GM21786 (cell line): ENCODE measurements around the gene SLC18A2.
A peak's percentile ranks its signal among the peaks of the same experiment; 100 is the strongest.

Source experiments
- ATAC-seq: cut with Tn5 transposase; IDR thresholded peaks from one replicate; pipeline ENCODE4 v1.9.1; 2021; ENCODE audit not compliant: unreplicated experiment

The SLC18A2 gene

DNA sequence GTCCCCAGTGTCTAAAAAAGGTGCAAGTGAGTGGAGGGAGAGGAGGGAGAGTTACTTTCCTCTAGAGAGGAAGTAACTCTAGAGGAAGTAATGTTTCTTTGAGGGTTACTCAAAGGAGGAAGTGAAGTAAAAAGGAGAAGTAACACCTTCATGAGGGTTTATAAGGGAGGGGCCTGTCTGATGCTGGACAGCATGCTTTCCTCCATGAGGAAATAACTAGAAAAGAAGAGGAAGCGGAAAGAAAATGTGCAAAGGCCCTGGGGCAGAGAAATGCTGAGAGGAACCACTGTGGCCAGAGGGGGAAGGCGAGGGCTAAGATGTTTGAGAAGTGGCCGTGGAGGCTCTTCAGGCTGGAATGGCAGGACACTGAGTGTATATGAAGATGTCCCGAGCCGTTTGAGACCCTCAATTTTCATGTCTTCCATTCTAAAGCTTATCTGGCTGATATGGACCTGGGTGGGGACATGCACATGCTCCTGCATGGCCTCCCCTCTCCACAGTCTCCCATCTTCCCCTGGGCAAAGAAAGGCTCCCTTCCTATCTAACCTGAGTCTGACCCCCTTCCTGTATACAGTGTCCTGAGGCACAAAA, 3.4 kb upstream of the SLC18A2 start:
- no peak for ATAC-seq

DNA sequence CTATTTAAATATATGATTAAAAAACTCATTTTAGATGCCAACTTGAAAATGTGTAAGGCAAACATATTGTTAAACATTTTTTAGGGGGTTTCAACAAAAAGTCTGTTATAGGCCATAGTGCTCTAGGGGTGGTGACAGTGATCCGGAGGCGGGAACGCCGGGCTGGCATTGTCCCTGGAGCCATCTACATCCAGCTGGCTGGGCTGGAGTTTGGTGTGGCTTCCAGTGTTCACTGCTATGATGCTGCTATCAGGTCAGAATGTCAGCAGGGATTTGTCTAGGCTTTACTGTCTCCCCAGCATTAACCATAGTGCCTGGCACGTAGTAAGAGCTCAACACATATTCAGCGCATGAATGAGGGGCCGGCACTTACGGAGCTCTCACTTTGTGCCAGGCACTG, 1.9 kb upstream of the SLC18A2 start:
- ATAC-seq = no peak

GRCh38 chr10:117239721-117240620, 943 bp upstream of the SLC18A2 start:
- ATAC-seq = no peak

DNA sequence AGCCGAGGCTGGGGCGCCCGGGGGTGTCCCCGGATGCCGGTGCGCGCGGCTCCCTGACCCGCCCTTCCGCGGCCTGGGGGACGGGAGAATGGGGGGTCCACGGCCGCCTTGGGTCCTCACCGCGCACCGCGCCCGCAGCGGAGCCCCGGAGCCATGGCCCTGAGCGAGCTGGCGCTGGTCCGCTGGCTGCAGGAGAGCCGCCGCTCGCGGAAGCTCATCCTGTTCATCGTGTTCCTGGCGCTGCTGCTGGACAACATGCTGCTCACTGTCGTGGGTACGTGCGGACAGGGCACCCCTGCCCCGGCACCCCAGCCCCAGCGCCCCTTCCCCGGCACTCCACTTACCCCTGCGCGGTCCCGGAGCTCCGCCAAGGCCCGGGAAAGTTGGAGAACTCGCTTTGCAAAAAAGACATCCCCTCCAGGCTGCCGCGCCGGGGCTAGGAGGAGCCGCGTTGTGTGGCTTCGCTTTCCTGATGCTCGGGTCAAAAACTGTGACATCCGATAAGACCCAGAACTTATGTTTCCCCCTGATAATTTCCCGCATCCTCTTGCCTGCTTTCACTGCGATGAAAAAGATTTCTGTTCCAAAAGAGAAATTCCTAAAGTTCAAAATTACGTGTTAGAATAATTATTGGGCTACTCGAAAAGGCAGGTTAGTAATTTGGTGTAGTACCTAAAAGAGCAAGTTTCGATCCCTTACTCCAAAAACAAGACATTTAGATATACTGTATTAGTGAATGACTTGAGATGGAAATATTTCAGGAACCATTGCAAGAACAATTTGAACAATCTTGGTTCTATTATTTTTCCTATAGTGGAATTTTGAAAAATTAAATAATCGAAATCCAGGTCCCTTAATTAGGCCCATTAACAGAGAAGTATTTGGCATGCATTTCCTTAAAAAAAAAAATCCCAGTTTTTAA, 888 bp downstream of the SLC18A2 start:
- no peak for ATAC-seq

- ATAC-seq = no peak
These were observed 1.5 kb downstream of the SLC18A2 start for GRCh38 chr10:117242463-117242832.

GRCh38 chr10:117246997-117247671, 6.2 kb downstream of the SLC18A2 start:
- no peak for ATAC-seq

- ATAC-seq = no peak
These were observed 8.0 kb downstream of the SLC18A2 start for GRCh38 chr10:117248750-117249465.

DNA sequence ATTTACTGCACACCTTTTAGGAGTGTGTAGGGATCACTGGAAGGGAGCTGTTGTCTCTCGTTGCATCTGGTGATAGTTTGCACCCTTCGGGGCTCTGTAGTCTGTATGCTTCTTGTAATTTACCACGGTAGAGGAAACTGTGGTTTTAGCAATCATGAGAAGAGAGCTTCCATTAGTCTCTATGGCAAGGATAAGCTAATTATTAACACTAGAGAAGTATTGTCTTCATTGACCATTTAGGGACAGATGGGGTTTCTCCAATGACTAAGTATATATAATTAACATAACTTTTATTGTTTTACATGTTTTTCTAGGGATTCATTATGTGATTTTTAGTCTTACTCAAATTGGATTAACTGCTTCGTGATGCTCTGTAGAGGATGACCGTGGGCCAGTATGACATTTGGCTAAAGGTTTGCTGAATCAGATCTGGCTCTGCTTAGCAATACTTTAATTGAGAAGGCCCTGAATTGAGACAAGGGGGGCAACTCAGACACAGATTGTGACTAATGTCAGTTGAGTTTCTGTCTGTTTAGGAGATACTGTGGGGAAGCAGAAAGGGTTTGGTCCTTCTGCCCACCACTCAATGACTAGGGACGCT, 8.7 kb downstream of the SLC18A2 start:
- peak; percentile 67 for ATAC-seq

DNA sequence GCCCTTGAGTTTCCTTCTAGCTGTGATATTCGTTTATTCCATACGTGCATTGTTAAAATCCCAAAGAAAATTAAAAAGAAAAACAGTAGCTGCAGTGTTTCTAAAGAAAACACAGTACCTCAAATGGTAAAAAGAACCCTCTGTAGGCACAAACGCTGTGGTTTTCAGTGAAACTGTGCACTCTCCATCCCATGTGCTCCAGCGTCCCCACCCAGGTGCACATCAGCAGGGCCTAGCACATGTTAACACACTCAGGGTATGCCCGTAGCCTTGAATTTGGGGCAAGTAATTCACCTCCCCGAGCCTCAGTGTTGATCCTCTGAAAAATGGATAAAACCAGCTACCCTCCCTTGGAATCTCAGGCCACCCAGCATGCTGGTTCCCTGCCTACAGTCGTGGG, 9.5 kb downstream of the SLC18A2 start:
- no peak for ATAC-seq

DNA sequence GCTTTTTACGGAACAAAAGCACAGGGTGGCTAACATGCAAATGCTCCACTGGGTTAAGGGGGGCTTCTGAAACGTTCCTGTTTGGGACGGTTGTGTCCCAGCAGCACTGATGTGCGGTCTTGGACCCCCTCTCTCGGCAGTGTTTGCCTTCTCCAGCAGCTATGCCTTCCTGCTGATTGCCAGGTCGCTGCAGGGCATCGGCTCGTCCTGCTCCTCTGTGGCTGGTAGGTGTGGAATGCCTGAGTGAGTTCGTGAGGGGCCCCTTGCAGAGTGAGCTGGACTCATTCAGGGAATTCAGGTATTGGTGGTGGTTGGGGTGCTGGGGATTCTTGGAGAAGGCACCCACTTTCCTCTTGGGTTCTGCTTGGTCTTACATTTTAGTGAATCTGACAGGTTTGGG, 13.0 kb downstream of the SLC18A2 start:
- ATAC-seq = no peak

DNA sequence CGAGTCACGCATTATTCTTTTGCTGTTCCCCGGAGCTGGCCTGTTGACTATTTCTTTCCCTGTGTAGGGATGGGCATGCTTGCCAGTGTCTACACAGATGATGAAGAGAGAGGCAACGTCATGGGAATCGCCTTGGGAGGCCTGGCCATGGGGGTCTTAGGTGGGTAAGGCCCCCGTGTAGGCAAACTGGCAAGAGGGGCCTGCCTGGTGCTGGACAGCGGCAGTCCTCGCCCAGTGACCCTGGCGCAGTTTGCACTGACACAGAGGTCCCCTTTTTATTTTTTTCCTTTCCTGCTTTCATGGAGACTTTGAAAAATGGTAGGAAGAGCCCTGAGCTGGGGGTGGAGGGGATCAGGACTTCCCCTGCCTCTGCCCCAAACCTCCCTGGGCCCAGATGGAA, 13.4 kb downstream of the SLC18A2 start:
- ATAC-seq = no peak

DNA sequence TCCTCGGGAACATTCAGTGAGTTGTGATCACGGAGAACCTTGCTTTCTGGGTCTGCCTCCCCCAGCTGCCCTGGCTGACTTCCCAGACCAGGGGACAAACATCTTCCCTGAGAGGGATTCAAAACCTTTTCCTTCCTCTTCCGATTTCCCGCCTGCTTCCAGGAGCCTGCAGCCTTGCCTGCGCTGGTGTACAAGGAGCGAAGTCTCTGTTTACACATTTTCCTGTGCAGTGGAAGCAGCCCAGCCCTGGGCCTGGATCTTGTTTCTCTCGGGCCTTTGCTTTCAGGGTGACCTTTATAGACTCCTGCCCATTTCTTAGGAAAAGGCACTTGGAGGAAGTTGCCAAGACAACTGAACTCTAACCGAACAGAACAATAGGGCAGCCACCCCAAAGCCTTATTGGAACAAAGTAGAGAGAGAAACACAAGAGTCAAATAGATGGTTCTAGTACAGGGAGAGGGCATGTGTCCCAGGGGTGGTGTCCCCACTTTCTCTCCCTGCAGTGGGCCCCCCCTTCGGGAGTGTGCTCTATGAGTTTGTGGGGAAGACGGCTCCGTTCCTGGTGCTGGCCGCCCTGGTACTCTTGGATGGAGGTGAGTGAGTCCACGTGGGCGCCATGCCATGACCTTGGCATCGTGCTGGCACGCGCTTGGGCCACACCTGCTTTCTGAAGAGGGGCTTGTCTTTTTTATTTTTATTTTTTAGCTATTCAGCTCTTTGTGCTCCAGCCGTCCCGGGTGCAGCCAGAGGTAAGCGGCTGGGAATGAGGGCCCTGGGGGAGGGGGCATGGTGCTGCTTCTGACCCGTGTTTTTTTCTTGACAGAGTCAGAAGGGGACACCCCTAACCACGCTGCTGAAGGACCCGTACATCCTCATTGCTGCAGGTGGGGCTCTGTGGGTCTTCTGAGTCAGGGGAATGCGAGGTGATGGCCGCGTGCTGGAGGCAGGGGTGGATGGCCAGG, 14.1 kb downstream of the SLC18A2 start:
- no peak for ATAC-seq

- ATAC-seq = no peak
These were observed 15.0 kb downstream of the SLC18A2 start for GRCh38 chr10:117255835-117256460.

DNA sequence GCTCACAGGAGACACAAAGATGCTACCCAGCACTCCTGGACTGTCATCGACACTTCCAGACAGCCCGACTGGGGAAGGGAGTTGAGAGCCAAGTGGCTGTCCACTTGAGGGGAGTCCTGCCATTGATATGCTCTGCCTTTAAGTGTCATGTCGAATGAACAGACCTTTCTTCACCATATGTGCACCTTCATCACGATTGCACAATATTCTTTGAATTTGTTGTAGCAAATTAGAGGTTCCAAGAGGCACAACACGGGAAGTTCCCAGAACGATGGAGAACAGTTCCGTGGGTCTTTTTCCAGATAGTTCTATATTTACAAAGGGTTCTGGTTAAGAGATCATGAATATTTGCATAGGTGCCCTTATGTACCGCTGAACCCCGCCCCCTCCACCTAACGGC, 16.0 kb downstream of the SLC18A2 start:
- ATAC-seq = no peak

DNA sequence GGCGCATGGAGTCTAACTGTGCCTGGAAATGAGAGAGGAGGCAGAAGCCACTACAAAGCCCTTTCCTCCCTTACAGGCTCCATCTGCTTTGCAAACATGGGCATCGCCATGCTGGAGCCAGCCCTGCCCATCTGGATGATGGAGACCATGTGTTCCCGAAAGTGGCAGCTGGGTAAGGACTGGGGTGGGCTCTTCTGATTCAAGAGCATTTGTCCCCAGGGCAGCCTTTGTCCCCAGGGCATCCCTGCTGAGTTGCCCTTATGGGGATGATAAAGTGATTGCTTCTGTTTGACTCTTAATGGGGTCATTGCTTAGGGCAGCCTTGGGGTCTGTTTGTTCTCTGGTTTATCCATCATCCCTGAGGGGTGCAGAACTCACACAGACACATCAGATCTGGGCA, 16.8 kb downstream of the SLC18A2 start:
- no peak for ATAC-seq

GRCh38 chr10:117259279-117259678, 18.4 kb downstream of the SLC18A2 start:
- no peak for ATAC-seq

DNA sequence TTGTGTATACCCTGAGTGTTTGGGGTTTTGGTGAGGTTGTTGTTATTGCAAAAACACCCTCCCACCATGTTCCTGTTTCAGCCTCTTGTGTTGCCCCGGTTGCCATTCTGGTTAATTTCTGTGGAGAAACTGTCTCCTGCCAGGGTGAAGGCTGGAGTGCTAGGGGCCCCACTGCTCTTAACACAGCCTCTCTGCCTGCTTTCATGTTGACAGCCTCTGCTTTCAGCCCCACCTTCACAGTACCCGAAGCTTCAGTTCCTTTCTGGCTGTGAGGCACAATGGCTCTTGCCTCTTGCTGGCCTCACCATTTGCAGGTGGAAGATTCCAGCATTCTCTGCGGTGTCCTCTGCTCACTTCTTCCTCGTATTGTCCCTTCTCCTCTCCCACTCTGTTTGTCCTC, 19.2 kb downstream of the SLC18A2 start:
- ATAC-seq = no peak

GRCh38 chr10:117261501-117261900, 20.6 kb downstream of the SLC18A2 start:
- ATAC-seq = no peak
